ENCODE measurements around the gene SEC14L5.

- TF ChIP-seq, protein P1, sequence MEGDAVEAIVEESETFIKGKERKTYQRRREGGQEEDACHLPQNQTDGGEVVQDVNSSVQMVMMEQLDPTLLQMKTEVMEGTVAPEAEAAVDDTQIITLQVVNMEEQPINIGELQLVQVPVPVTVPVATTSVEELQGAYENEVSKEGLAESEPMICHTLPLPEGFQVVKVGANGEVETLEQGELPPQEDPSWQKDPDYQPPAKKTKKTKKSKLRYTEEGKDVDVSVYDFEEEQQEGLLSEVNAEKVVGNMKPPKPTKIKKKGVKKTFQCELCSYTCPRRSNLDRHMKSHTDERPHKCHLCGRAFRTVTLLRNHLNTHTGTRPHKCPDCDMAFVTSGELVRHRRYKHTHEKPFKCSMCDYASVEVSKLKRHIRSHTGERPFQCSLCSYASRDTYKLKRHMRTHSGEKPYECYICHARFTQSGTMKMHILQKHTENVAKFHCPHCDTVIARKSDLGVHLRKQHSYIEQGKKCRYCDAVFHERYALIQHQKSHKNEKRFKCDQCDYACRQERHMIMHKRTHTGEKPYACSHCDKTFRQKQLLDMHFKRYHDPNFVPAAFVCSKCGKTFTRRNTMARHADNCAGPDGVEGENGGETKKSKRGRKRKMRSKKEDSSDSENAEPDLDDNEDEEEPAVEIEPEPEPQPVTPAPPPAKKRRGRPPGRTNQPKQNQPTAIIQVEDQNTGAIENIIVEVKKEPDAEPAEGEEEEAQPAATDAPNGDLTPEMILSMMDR (IDR thresholded peaks at IDR 0.05; ENCODE audit: insufficient read depth, low read depth, low read length) = no peak
- no peak for TF ChIP-seq EZH2 (IDR thresholded peaks at IDR 0.05; ENCODE audit: insufficient read depth, low read length)
Observed at GRCh38 chr16:5026664-5027063, 68.5 kb downstream of the SEC14L5 start.

Data from astrocyte (in vitro differentiated cells and primary cell).